Globus pallidus (tissue), 1 donor: ENCODE results near the gene BACH2.

Experiments used
- DNase-seq: peaks from one replicate; pipeline ENCODE4 v3.0.0-alpha.2; 2015; ENCODE audit warnings: low spot score

The BACH2 gene

DNA sequence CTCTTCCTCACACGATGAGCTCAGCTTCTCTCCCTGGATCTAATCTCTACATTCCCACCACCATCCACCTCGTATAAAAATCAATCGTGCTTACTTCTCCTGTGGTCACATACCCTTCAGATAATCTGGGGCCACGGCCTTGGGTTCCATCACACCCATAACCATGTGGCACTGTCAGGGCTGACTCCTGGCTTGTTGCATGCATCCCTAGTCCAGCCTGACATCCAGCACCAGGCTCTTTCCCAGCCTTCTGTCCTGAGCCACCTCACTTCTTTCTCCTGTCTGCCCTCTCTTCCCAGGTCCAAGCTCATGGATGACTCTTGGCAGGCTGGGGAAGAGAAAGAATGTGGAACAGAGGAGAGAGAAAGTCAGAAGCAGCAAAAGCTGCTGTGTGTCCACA lies 199.8 kb downstream of the BACH2 start:
- no peak for DNase-seq

DNA sequence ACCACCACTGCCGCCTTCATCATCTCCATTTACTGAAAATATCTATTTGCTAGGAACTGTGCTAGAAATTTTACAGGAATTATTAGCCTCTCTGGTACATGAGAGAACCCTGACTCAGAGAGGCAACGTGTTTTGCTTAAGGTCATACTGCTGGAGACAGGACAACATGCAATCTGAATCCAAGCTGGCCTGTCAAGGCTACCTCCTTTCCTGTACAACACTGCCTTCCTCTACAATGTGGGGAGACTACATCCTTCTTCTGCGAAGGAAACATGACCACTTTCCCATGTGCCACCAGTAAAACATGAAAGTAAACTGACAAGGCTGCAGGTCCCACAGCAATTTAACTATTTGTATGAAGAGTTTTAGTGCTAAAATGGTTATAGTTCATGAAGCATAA lies 200.9 kb downstream of the BACH2 start:
- DNase-seq = no peak

- no peak for DNase-seq
Measured at GRCh38 chr6:90095145-90095544, 201.5 kb downstream of the BACH2 start.

DNA sequence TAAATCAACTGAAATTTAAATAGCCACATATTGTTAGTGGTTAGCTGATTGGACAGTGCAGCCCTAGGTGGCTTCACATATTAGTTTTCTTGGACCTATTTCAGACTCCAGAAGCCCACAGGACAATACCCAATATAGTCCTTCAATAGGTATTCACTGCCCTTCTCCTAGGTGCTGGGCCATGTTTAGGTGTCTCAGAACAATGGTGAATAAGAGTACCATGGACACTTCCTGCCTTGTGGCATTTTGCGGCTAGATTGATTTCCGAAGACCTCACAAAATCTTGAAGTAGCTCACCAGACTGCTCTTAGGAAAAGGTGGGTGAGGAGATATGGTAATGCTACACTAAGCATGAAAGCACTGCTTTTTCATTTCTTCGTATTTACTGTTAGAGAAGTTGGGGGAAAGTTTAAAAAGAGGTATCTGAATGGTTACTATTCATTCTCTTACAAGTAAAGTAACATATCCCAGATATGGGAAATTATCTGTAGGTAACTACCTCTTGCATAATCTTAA lies 203.0 kb downstream of the BACH2 start:
- no peak for DNase-seq

GRCh38 chr6:90090866-90091265 lies 205.8 kb downstream of the BACH2 start:
- DNase-seq = no peak

GRCh38 chr6:90088009-90088408 lies 208.6 kb downstream of the BACH2 start:
- DNase-seq = no peak

DNA sequence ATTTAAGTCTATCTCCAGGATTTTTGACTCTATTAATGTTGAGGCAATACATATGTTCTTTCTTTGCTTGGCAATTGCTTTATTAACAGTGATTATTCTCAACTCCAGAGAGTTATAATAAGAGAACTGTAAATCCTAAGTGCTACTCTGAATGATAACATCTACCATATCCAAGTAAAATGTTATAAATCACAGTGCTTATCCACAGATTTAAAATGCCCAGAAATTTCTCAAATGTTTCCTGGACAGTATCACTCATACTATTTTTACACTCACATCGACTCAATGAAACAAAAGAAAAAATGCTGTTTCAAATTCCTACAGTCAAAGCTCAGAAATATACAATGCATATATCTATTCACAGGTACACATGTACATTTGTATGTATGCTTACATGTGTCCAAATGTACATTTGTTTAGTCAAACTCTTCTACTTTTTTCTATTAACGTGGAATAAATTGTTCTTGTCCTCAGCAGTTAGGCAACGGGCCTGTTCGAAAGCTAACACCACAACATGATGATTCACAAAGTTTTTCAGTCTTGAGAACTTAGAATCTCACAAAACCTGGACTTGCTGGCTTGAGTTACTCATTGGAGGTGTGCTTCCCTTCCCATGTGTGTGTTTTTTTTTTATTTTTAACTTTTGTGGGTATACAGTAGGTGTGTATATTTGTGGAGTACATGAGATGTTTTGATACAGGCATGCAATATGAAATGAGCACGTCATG lies 209.4 kb downstream of the BACH2 start:
- no peak for DNase-seq

- DNase-seq = no peak
Measured at GRCh38 chr6:90086517-90086916, 210.1 kb downstream of the BACH2 start.

DNA sequence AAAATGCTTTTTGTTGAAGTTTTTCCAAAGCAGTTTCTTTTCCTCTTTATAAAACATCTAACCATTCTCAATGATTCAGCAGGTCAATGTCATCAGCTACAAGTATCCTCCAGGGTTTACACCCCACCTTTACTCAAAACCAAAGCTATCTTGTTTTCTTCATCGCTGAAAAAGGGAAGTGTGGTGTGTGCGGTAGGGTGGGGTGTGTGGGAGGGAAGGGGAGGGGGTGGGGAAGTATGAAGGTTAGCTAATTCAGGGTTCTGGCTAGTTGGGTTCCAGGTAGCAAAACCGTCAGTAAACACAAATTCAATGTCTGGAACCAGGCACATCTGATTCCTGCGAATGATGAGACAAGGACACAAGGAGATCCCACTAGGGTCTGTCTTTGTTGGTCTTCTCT lies 212.8 kb downstream of the BACH2 start:
- no peak for DNase-seq

DNA sequence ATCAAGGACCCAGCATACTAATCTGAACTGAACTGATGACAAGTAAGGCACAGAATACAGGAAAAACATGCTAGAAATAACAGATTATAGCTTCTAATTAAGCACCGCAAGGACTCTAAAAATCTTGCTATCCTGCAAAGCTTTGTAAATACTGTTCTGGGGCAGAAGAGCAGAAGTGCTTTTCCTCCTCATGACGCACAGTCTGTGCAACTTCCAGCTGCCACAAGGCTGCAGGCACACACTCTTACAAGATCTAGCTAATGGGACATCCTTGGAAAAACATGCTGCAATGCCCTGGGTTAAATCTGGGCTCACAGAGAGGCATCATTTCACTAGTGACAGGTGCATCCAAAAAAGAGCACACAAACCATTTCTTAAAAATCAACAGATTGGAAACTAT lies 213.8 kb downstream of the BACH2 start:
- DNase-seq = no peak

DNA sequence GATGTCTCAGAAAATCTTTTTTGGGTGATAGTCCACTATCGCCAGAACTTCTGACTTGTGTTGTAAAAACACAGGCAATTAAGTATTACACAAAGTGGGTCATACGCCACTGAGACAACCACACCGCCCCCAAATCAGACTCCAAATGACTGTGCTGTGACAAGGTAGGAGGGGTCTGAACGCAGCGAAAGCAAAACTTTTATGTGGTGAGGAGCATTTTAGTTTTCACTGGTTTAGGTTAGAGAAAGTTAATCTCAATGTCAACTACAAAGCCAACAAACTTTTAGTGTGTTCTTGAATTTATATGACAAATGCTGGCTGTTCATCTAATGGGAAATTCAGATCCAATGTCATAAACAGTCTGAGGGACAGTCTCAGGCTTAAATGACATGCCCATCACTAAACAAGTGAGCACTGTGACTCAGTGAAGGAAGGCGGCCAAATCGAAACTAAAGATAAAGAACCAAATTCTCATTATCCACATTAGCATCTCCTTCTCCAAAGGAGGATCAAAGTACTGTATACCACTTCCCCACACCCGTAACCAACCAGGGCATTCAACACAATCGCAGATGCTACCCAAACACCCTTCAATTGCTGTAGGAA lies 215.7 kb downstream of the BACH2 start:
- no peak for DNase-seq

DNA sequence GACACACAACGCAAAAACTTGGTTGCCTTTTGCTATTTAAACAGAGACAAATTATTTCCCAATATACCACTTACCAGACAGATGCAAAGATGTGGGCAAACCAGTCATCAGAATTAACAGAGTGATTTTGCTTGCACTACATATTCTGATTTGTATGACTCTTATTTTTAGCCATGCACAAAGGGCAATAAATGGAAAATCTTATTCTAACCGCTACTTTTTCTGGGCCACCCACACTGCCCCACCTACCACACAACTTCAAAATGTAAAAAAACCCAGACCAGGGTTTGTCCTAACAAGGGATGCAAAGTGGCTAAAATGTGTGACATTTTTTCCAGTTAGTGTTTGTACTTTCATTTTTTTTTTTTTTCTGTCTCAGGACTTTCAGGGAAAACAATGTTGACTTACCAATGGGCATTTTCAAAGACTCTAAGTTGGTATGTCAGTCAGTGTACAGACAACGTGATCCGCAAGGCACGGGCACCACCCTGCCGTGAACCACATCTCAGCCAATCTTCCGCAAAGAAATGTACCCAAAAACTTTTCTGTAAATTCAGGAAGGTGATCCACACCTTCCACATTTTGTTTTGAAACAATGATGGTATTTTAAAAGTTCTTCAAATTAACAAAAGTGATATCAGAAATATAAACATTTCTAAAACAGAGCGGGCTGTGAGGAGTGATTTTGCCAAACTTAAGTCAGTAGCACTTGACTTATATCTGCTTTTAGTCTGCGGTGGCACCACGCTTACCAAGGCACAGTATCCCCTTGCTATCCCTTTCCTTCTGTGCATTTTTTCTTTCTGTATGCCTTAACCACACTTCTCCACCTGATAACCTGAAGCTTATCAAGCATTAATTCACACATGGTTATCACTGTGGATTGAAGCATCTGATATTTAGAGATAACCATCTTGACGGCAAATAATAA lies 216.8 kb downstream of the BACH2 start:
- no peak for DNase-seq

GRCh38 chr6:90078513-90079289 lies 217.9 kb downstream of the BACH2 start:
- DNase-seq = no peak

- DNase-seq = no peak
Measured at GRCh38 chr6:90076511-90077415, 219.9 kb downstream of the BACH2 start.

- DNase-seq = peak; percentile 92
Measured at GRCh38 chr6:90074161-90074850, 222.3 kb downstream of the BACH2 start.

DNA sequence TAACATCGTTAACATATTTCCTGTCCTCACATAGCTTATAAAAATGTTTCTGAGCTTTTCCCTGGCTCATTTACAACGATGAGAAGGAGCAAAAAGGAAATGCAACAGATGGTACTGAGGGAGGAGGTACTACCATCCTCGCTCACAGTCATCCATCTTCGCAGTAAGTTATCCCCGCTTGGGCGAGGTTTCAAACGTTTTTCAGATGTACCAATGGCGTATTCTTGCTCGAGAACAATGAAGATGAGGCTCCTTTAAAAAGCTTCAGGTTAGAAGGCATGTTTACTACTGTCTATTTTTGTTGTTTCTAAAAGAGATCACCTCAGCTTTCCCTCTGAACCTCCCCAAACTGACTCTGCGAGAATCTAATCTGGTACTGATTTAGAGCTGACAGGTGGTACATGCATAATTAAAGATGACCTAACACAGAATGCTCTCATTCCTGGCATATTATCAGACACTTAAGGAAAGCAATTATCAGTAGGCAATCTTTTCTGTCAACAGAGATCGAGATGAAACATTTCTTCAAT lies 223.6 kb downstream of the BACH2 start:
- DNase-seq = no peak

- DNase-seq = no peak
Measured at GRCh38 chr6:90072501-90072900, 224.1 kb downstream of the BACH2 start.

- no peak for DNase-seq
Measured at GRCh38 chr6:90068703-90069523, 227.7 kb downstream of the BACH2 start.

DNA sequence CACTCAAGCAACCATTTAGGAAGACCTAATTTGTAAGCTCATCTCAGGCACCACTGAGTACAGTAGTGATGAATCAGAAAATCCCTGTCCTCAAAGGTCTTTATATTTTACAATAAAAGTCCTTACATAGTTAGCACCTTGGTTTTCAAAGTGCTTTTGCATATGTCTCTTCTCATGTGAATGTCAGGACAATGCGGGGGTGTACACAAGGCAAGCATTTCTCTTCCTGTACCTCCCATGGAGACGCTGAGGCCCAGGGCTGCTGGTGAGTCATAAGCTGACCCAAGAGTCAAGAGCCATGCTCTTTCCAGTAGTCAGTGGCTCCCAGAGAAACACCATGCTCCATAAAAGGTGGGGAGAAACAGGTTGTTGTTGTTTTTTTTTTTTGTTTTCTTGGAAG lies 228.4 kb downstream of the BACH2 start:
- no peak for DNase-seq
